HG02623 (cell line): ENCODE results near the gene APBB2.
"Not testable (repeated sequence)": the region's sequence is repeated elsewhere in the genome, so short reads cannot be mapped to it uniquely, and the experiment has no call there.

Experiments used
- ATAC-seq: cut with Tn5 transposase; IDR thresholded peaks from one replicate; pipeline ENCODE4 v1.9.1; 2021; ENCODE audit warnings: moderate library complexity; ENCODE audit not compliant: unreplicated experiment

APBB2 gene

GRCh38 chr4:41069838-41070237, 144.5 kb downstream of the APBB2 start:
- no peak for ATAC-seq

GRCh38 chr4:41069257-41069656, 145.1 kb downstream of the APBB2 start:
- no peak for ATAC-seq

- no peak for ATAC-seq
These were observed 147.0 kb downstream of the APBB2 start for GRCh38 chr4:41067369-41067768.

GRCh38 chr4:41066049-41066448, 148.3 kb downstream of the APBB2 start:
- no peak for ATAC-seq

- ATAC-seq = no peak
These were observed 148.8 kb downstream of the APBB2 start for GRCh38 chr4:41065434-41066006.

GRCh38 chr4:41064953-41065352, 149.4 kb downstream of the APBB2 start:
- ATAC-seq = no peak

- no peak for ATAC-seq
These were observed 152.7 kb downstream of the APBB2 start for GRCh38 chr4:41061482-41062185.

- no peak for ATAC-seq
These were observed 153.7 kb downstream of the APBB2 start for GRCh38 chr4:41060352-41061334.

- not testable (repeated sequence) for ATAC-seq
These were observed 154.9 kb downstream of the APBB2 start for GRCh38 chr4:41059411-41059810.

GRCh38 chr4:41058426-41058825, 155.9 kb downstream of the APBB2 start:
- no peak for ATAC-seq

GRCh38 chr4:41057467-41057866, 156.9 kb downstream of the APBB2 start:
- ATAC-seq = no peak

GRCh38 chr4:41052287-41052686, 162.1 kb downstream of the APBB2 start:
- no peak for ATAC-seq

- ATAC-seq = no peak
These were observed 163.2 kb downstream of the APBB2 start for GRCh38 chr4:41050880-41051775.

- no peak for ATAC-seq
These were observed 164.2 kb downstream of the APBB2 start for GRCh38 chr4:41050116-41050515.

- ATAC-seq = not testable (repeated sequence)
These were observed 165.2 kb downstream of the APBB2 start for GRCh38 chr4:41049176-41049575.

- ATAC-seq = no peak
These were observed 169.6 kb downstream of the APBB2 start for GRCh38 chr4:41044791-41045190.

- no peak for ATAC-seq
These were observed 170.2 kb downstream of the APBB2 start for GRCh38 chr4:41044165-41044564.

- no peak for ATAC-seq
These were observed 170.9 kb downstream of the APBB2 start for GRCh38 chr4:41043465-41043864.

- ATAC-seq = no peak
These were observed 172.8 kb downstream of the APBB2 start for GRCh38 chr4:41041551-41041950.

- no peak for ATAC-seq
These were observed 175.0 kb downstream of the APBB2 start for GRCh38 chr4:41039317-41039716.

- no peak for ATAC-seq
These were observed 176.0 kb downstream of the APBB2 start for GRCh38 chr4:41038304-41038703.
